H4 (cell line): ENCODE data around the gene PCBP2. TPM values are rescaled to one million over a fixed set of nuclear protein-coding genes. Genes with fewer than 3 reads are reported as not detected.

Experiments used
- DNase-seq: peaks from one replicate; pipeline ENCODE4 v3.0.0-alpha.2; 2015; ENCODE audit warnings: low spot score
- total RNA-seq: library from RNA; depleted of rRNA; stranded (reverse); fragments of >200 nt; shearing (Covaris generic); gene quantifications from 2 replicates; pipeline ENCODE4 v1.2.3, GENCODE V29; 2014

Gene PCBP2
- total RNA-seq, 1 experiment from 2014 or later = 206 TPM

DNA sequence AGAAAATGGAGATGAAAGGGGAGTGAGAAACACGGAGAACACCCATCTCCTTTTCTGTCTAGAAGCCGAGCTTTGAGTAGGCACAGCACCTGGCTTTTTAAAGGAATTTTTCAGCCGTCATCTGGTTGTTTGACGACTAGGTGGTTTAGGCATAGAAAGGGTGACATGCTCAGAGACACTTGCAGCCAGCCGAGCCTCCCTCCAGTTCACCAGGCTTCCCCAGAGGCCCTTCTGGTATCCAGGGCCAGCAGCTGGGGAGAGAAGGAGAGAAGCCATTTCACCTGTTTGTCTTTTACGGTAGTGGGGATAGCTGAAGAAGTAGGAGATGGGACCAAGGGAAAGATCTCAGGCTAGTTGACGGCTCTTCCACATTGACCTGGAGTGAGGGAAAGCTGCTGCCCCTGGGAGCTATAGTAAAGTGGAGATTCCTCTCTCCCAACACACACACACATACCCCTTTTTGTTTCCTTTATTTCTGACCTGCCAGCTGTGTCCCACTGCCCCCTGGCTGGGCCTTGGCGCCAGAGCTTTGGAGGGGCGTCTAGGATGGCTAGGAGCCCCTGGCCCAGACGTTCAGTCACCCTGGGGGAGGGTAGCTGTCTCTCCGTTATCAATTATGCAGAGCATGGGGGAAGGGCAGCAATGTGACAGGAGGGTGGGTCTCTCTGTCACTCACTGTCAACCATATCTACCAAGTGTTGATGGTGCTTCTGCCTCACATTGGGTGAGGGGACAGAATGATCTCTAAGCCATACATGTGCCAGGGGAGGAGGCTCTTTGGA, 41.9 kb downstream of the PCBP2 start:
- DNase-seq = no peak

DNA sequence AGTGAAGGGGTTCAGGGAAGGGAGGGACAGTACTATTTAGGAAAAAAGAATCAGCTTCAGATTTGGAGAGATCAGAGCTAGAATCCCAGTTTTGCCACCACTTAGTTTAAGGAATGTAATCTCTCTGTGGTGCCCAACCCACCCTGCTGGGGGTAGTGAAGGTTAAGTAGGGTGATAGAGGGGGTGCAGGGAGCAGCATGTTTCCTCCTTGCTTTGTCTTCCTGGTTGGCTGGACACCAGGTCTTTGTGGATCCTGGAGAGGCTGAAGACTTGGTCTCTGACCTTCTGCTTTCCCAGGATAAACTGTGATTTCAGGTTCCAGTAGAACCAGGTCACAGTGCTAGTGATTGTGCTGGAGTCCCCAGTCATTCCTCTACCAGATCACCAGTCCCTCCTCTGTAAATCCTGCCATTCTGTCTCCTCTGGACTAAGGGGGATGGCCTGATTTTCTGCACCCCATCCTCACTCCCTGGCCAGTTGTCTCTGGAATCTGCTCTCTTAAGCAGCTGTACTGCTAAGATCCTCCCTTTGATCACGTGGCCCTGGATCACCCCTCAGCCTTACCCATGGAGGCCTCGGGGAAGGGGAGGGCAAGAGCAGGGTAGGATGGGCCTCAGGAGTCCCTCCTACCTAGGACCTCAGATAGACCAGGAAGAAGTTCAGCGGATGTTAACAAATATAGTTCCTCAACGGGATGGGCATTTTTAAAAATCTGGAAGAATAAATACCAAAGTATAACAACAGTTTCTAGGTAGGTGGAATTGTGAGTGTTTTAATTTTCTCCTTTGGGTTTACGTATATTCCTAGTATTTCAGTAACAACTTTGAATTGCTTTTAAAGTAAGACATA, 44.2 kb downstream of the PCBP2 start:
- DNase-seq = peak; percentile 69

DNA sequence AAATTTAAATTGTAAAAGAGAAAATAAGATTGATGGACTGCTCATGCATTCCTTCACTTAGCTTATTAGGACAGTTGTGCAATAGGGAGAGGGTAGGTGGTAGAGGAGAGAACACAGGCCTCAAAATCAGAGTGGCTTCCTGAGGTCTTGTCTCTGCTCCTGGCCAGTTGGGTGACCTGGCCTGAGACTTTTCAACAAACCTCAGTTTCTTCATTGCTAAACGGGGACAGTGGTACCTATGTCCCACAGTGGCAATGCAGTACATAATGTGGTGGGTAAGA, 44.8 kb downstream of the PCBP2 start:
- DNase-seq = no peak

DNA sequence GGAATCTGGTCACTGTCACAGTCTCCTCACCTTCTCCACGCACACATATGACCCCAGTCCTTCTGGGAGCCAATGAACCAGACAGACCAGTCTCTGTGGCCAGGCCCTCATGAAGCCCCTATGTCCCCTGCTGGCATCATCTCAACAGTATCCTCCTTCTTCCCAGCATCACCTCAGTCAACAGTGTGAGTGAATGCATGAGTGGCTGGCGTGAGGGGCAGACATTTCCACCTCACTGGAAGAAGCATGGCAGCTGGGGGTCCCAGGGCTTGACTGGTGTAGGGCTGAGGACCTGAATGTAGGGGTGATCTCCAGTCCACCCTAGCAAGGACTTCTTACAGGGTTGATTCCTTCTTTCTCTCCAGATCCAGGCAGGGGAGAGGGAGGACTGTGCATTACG, 45.6 kb downstream of the PCBP2 start:
- no peak for DNase-seq

DNA sequence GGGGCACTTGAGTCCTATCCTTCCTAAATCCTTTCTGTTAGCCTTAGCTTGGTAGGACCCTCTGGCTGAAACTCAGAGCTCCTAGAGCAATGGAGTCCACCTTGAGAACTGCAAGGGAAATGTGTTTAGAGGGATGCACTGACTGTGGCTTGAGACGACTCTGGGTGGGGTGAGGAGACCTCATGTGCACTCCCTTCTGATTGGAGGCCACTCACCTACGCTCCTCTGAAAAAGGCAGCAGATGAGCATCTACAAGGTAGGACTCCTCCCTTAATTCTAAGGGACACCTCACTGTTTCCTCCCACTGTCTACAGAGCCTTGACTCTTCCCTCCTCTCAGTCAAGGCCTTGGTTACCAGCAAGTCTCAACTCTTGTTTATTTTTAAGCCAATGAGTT, 46.3 kb downstream of the PCBP2 start:
- no peak for DNase-seq

DNA sequence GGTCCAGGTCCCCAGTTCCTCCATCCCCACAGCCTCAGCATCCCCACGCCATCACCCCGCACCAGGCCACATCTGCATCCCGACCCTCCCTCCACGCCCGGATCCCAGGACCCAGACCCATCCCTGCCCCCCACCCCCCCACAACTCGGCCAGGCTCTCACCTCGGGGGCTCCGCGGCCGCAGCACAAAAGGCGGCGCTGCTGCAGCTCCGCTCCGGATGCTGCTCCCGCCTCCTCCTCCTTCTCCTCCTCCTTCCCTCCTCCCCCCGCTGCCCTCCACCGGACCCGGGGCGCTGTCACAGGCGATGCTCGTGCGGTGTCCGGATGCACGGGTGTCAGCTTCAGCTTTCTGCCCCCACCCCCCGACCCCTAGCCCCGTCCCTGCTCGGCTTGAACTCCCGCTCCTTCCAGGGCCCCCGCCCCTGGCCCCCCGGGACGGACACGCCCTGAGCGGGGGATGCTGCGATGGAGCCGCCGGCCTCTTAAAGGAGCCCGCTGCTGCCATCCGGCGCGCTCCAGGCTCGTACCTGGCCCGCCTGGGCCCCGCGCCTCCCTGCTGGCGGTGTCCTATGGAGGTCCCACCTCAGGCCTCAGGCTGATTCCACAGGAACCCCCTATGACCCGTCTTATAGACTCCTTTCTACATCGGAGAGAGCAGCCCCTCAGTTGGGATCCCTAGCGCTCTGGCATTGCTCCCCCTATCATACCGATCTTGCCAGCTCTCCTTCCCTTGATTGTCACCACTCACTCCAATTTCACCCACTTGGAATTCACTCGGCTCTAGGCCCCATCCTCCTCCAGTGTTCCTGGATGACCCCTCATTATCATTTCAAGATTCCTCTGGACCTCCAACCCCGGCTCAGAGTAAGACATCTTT, 47.6 kb downstream of the PCBP2 start, which contains the start of gene MAP3K12:
TSS of gene MAP3K12 (minus strand) at position 193 of the 876 bp plus-strand sequence. CDS start 12,067 bp downstream, outside the sequence.
- peak; percentile 68 for DNase-seq

DNA sequence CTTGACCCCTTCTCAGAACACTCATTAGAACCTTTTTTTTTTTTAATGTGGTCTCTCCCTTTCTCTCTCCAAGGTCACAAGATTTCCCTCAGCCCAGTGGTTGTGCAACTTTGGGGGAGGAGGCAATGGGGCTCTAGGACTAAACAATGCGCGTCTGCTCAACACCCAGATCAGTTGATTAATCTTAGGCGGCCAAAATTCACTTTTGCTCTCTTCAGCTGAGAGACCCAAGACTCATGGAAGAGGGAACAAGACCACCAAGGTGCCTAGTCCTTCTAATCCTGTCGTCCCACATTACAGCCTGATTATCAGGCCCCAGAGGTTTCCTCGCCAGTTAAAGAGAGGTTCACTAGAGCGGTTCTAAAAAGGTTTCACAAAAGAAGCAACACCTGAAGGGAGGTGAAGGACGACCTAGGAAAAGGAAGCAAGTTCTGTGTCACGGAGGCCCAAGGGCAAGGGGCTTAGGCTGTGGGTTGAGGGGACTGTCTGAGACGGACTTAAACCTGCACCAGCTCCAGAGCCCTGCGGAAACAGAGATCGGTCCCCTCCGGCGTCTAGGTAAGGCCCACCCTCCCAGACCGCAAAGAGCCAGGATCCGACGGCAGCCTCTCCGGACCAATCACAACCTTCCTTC, 48.4 kb downstream of the PCBP2 start:
- DNase-seq = peak; percentile 60

DNA sequence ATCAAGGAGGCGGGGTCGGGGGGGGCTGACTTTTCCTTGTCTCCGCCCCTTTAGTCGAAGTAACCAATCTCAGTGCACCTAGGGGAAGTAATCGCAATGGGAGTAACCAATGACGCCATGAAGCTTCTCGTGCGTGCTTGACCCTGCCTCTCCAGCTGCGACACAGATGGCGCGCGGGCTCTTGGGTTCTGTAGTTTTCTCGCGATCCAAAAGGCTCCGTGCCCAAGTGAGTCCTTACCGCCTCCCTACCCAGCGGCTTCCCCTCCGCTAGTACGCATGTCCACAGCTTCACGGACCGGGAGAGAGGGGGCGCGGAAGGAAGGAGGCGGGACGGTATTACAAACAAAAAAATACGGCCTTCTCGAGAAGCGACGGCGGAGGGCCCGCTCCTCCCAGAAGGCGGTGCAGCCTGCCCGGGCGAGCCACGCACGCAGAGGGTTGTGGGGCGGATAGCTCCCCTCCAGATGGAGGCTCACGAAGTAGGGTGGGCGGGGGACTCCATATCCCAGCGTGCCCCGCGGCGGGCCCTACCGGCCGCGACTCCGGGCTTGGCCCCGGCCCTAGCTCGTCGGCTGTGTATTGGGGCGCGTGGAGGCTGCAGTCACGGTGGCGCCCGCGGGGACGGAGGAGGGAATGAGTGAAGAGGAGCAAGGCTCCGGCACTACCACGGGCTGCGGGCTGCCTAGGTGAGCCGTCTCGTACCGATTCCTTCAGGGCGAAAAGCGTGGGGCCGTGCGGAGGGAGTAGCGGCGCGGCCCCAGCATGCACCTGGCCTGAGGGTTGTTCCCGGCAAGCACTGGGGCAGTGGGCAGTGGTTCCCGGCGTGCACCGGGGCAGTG, 49.1 kb downstream of the PCBP2 start, which contains the start of gene TARBP2:
TSS of gene TARBP2 (plus strand) at position 508 of the 839 bp plus-strand sequence. CDS start at position 634, 126 bp downstream.
- peak; percentile 99 for DNase-seq

DNA sequence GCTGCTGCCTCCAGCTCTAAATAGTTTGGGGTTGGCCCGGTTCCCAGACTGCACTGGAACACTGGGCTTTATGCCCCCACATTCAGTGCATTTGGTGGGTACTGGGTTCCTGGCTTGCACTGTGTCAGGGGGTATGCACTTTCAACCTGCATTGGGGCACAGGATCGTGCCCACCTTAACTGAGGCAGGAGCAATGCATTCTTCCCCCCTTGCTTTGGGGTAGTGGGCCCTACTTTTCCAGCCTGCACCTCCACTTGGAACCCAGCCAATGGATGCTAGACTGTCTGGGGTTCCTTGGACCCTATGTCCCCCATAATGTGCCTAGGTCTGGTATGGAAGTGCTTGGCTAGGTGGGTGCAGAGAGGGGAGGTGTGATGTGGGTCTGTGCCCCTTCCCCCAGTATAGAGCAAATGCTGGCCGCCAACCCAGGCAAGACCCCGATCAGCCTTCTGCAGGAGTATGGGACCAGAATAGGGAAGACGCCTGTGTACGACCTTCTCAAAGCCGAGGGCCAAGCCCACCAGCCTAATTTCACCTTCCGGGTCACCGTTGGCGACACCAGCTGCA, 49.8 kb downstream of the PCBP2 start:
- DNase-seq = no peak

DNA sequence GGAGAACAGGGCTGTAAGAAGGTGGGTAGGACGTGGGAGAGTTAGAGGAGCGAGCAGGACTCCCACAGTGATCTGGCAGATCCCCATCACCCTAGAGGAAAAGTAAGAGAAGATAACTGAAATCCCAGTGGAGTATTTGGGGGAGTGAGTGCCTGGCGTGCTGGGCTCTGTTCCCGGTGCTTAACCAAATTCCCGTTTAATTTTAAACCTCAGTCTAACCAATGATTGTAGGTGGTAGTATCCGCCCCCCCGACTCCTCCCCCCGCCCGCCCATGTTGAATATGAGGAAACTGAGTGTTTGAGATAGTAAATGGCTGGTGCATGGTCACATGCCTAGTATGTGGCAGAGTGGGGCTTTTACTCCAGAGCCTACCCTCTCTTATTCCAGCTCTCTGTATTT, 50.4 kb downstream of the PCBP2 start:
- DNase-seq = no peak

DNA sequence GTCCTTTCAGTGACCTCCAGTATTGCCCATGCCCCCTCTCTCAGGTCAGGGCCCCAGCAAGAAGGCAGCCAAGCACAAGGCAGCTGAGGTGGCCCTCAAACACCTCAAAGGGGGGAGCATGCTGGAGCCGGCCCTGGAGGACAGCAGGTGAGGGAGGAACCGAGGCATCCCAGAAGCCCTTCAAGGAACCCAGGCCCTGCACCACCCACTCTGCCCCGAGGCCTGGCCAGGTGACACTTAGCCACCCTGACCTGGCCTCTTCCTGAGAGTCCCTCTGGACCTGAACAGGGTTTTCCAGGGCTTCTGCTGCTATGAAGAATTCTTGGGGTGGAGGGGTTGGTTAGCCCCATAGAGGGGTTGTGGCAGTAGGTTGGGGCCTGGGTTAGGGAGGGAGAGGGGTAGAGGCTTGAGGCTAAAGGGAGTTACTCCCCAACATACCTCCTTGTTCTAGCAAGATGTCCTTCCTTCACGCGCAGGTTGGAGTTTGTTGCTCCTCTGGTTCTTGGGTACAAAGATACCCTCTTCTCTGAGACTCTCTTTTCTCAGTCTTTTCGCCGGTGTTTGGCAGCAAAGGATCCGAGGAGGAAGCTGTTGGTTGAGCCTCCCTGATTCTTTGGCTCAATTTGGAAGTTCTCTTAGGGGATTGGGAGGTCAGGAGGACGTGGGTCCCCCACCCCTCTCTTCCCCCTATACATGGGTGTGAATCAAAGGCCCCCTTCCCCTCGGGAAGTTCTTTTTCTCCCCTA, 51.3 kb downstream of the PCBP2 start:
- no peak for DNase-seq

DNA sequence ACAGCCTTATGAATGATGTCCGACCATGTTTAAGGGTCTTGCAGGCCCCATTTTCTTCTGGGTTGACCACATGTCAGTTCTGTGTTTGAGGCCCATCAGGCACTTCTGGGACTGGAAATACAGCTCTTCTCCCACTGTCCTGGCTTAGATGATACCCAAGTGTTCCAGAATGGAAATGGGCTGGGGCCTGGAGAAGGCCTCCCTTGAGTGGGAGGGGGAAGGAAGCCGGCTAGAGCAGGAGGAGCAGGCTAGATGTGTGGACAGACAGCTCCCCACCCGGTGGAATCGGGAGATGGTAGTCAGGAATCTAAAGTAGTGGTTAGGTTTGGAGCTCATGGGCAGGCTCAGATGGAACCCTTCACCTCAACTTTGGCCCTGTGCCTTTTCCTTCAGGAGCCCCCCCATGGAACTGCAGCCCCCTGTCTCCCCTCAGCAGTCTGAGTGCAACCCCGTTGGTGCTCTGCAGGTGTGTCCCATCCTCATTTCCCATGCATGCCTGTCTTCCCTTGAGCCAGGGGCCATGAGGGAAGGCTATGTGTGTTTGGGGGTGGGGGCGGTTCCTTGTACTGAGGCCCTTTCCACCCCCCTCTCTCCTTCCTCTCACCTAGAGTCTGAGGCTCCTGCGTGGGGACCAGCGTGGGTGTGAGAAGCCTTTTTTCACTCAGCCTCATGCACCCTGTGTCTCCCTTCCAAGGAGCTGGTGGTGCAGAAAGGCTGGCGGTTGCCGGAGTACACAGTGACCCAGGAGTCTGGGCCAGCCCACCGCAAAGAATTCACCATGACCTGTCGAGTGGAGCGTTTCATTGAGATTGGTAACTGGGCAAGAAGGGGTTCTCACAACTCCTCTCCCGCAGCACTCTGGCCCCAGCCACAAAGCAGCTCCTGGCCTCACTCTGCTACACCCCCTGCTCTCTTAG, 52.4 kb downstream of the PCBP2 start:
- no peak for DNase-seq

DNA sequence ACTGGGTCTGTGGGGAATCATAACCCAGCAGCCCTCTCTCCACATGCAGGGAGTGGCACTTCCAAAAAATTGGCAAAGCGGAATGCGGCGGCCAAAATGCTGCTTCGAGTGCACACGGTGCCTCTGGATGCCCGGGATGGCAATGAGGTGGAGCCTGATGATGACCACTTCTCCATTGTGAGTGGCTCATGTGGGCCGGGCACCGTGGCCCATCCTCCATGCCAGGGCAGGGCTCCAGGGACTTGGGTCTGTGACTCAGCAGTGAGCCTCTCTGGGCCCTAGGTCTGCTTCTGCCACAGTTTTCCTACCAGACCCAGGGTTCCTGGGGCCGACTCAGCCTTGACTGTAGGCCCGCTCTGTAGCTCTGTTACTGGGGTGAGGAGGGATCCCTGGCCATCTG, 53.2 kb downstream of the PCBP2 start:
- DNase-seq = no peak

DNA sequence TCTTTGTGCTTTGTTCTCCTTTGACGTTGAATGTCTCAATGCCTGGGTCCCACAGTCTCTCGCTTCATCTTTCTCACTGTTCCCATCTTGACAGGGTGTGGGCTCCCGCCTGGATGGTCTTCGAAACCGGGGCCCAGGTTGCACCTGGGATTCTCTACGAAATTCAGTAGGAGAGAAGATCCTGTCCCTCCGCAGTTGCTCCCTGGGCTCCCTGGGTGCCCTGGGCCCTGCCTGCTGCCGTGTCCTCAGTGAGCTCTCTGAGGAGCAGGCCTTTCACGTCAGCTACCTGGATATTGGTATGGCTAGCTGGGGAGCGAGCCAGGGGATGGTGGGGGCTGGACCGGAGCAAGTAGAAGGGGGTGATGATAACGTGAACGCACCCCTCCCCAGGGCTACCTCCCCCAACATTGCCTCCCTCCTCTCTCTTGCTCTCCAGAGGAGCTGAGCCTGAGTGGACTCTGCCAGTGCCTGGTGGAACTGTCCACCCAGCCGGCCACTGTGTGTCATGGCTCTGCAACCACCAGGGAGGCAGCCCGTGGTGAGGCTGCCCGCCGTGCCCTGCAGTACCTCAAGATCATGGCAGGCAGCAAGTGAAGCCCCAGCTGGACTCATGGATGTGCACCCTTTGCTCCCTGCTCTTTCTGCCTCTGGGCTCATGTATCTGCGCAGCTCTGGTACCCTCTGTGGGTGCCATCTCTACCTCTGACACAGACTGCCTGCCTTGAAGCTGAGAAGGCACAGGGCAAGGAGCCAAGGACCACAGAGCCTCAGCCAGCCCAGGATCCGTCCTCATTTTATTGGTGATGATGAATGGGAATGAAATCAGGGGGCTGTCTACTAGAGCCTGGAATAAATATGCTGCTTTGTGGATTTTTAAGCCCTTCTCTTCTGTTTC, 53.9 kb downstream of the PCBP2 start:
- no peak for DNase-seq

DNA sequence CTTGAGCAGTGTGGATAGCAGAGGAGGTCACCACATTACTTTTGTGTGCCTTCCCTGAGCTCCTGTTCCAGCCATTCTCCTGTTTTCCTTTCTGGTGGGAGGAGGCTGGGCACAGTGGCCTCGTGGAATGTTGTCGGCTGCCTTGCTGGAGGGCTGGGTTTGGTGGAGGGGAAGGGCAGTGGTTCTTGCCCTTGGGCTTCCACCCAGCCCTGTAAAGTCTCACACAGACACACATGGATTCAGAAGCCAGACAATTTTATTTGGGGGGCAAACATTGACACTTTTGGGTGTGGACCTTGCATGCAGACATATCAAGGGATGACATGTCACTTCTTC, 54.5 kb downstream of the PCBP2 start:
- no peak for DNase-seq

DNA sequence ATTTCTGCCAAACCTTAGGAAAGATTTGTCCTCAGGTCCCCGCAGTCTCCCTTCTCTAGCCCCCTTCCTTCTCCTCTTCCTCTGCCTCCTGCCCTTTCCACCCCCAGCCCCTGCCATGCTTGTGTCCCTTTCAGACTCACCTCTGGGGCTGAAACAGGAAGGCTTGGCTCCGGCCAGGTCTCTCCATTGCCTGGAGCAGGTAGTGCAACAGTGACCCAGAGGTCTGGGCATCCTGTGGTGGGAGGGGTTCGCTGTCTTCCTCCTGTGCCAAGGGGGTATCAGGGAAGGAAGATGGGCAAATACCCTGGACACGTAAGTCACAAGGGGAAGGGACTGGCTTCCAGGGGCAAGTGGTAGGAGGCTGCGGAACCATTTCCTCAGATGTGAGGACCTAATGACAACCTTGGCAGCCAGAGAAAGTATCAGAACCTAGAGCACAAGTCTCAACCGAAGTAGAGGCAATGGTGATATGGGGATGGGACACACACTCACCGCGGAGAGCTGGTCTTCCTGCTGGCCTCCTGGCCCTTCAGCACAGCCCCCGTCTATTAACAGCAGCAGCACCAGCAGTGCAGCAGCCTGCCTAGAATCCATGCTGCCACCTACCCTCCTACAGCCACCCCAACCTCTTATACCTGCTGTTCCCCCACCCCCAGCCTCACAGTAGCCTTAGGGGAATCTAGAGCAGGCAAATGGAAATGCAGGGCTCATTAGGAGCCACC, 55.1 kb downstream of the PCBP2 start, which contains the start of gene NPFF:
TSS of gene NPFF (minus strand) at position 604 of the 722 bp plus-strand sequence. CDS start at position 594, 10 bp downstream.
- DNase-seq = no peak

DNA sequence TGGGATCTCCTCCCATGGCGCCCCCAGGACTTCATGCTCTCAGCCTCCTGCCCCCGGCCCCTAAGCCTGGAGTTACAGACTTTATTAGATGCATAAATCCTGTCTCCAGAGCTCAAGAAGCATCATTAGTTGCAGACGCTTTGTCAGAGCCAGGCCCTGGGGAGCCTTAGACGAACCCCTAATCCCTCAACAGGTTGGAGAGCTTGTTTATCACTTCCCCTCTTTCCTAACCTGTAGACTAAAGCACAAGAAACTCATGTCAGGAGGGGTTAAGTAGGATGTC, 55.6 kb downstream of the PCBP2 start:
- no peak for DNase-seq
